Stimulated activated CD8-positive, alpha-beta memory T cell treated with anti-CD3 and anti-CD28 coated beads, Interleukin-2, amount 100 ng/mL, for 1 hour (primary cell): ENCODE results near the gene RBMS1.

Experiments
- DNase-seq, 2 donors: peaks; one replicate each; pipeline ENCODE4 v3.0.0-alpha.2; 2020; ENCODE audit warnings: low read depth in 2 of 2

The RBMS1 gene

DNA sequence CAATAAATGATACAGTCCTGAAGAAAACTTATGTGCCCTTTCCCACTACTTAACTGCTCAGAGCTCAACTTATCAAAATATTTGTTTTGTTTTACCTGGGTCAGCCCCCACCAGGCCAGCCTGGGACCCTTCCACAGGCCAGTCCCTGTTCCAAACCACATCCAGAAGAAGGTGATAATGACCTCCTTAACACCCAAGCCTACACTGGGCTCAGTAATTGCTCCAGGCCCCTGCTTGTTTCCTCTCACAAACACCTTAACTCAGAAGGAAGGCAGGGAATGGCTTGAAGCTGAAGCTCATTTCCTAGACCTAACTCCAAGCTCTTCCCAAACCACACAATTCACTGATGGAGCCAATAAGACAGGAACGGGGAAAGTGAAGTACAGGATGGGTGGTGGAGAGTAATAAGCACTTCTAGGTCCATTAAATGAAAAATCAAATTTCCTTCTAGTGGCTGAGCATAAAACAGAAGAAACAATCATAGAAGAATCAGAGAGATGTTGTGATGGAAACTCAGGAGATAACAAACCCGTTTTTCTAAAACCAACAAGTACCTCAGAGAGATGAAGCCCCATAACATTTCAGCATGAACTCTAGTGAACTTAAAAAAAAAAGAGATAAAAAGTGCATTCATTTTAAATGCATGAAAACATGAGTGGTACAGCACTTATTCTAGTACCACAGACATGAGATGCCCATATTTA is 160.1 kb downstream of the RBMS1 start:
- no peak for DNase-seq

DNA sequence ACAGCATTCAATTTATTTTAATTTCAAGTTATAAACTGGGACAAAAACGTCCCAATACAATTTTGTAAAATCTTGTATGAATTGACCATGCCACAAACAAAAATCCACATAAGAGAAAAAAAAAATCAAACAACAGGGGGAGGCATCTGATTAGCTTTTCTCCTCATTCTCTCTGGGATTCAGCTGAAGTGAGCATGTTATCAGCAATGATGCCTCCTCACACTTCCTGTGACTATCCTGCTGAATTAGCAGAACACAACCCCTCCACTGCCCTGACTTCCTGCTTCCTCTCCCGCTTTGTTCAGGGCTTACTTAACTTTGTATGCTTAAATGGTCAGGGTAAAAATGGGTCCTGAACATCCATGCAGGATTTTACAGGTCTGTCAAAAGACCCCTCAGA is 161.3 kb downstream of the RBMS1 start:
- no peak for DNase-seq

DNA sequence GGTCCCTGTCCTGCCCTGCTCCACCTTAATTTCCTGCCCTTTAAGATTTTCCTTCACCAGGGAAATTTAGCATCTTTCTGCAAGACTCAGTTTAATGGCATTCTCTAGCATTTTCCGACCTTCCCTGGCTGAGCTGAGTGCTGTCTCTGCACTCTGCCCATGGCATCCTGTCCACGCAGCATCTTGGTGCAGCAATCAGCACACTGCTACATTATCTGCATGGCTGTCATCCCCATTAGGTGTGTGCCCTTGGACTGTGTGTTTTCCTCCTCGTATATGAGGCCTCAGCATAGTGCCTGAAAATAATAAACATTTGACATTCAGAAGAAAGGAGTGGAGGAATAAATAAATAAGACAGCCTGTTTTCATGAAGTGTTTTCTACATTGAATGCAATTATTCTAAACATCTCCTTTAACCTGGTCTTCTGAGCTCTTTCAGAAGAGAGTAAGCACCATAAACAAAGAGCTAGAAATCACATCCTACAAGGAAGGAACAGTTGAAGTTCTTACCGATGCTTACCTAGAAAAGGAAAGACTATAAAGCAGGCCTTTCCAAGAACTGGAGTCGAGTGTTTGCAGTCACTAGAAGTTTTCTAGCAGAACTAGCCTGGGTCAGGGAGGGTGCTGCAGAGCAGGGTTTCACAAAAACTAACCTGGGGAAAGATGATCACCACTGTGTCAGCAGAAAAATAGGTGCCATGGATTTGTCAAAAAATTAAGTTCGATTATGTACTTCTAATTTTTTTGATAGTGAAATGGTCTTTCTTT is 162.2 kb downstream of the RBMS1 start:
- DNase-seq: no peak

- no peak for DNase-seq
These were observed 164.6 kb downstream of the RBMS1 start for GRCh38 chr2:160328811-160329527.

- no peak for DNase-seq
These were observed 166.8 kb downstream of the RBMS1 start for GRCh38 chr2:160326786-160327185.

- DNase-seq: no peak
These were observed 168.2 kb downstream of the RBMS1 start for GRCh38 chr2:160325418-160325817.

DNA sequence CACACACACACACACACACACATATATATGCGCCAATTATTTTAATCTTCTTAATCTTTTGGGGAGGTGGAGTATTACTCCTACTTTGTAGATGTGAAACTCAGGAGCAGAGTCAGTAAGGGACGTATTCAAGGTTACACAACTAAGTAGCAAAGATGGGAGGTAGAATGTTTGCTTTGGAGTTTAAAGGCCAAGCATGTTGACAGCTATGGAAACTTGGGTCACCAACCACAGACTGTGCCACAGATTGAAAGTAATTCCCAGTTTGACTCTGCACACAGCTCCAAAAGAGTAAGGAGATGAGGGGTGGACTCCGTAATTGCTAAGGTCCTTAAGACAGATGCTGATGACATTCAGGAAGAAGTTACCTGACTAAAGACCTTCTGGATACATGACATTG is 168.7 kb downstream of the RBMS1 start:
- no peak for DNase-seq

GRCh38 chr2:160324161-160324800 is 169.3 kb downstream of the RBMS1 start:
- peak in 1 of 2 donors; percentile 6 for DNase-seq

GRCh38 chr2:160322320-160322719 is 171.3 kb downstream of the RBMS1 start:
- no peak for DNase-seq

- no peak for DNase-seq
These were observed 172.6 kb downstream of the RBMS1 start for GRCh38 chr2:160321006-160321405.

GRCh38 chr2:160319700-160320099 is 173.9 kb downstream of the RBMS1 start:
- no peak for DNase-seq

GRCh38 chr2:160318218-160318617 is 175.4 kb downstream of the RBMS1 start:
- no peak for DNase-seq

DNA sequence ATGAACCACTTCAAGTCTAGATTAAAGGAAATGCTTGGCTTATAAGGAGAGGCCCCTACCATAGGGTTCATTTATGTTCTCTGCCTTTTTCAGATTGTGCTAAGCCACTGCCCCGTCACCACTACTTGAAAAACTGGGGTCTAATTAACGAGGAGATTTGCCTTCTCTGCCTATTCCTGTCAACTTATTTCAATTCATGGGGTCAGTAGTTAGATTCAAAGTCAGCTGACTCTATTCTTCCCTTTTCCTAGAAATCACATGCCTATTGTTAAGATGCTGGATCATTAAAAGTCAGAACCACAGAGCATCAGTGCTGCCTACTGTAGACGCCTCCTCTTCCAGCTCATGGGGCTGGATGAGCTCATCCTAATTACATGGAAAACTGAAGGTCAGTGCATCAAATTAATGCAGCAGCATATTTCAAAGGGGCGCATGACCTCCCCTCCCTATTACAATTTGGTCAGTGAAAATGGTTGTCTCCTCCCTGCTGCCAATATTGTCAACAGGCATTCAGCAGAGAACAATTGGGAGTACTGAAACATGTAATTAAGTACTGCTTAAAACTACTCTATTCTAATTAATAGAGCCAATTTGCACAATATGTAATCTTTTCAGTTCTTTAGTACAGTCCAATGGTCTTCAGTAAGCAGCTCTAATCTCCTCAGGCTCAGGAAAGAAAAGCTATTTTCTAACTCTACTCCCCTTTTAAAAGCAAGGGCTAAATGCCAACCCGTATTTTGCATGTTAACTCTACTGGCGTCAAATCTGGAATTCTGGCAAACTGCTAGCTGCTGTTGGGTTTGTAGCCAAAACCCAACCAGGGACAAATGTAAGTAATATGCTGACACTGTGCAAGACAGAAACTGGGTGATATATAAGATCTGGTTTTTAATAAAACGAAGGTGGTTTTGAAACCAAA is 176.2 kb downstream of the RBMS1 start:
- no peak for DNase-seq

GRCh38 chr2:160315337-160315736 is 178.3 kb downstream of the RBMS1 start:
- no peak for DNase-seq

DNA sequence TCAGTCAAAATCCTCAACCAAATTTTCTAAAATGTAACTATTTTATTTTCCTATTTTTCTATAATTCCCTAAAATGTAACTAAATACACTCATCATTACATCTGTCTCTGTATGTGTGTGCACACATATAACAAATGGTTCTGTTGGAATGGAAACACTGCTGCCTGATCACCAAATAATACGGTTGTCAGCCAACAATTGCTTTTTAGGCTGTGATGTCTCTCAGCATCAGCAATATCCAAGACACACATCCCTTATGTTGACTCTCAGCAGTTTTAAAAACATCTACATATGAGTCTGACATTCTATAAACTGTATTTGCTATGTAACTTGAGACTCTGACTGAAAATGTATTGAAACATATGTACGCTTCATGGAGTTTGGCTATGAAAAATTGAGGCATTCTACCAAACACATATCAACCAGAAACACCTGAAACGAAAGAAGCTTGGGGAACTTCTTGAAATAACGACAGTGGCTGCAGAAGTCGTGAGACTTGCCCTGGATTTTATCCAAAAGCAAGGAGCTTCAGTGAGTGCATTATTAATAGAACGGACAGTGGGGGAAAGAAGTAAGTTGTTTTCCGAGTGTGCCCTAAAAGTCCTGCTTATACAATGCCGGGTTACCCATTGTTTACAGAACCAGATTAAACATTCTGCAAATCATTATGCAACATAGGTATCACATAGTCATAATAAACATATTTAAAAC is 183.3 kb downstream of the RBMS1 start:
- DNase-seq: no peak

DNA sequence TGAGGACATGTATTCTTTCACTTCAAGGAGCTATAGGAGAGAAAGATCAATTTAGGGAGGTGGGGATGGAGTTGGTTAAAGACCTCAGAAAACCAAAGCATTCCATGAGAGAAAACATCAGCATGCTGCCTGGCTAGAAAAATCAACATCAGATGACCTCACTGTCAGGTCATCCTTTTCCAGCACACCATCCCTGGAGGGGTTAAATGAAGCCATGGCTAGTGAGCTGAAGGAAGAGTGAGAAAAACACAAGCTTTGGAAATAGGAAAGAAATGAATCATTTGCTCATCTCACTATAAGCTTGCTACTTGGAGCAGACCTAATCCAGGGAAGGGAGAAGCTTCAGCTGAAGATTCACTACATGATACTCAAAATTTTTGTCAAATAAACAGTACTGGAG is 184.0 kb downstream of the RBMS1 start:
- no peak for DNase-seq

DNA sequence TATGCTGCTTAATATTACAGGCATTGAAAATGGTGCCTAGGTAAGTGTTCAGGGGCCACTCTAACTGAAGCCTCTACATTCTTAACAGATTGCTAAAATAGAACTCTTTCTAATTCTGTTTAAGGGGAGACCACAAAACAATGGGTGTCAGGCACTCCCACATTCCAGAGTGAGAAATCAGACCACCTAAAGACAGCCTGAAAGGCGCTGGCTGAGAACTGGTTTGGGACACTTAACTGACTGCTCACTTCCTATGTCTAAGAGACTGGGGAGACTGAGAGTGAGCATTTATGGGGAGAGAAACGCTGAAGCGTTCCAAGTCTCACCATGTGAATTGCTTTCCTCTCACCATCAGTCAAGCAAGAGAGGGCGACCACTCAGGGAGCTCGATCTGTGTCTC is 184.7 kb downstream of the RBMS1 start:
- no peak for DNase-seq

- no peak for DNase-seq
These were observed 185.1 kb downstream of the RBMS1 start for GRCh38 chr2:160308476-160308875.

GRCh38 chr2:160306985-160307384 is 186.6 kb downstream of the RBMS1 start:
- DNase-seq: no peak

- no peak for DNase-seq
These were observed 188.4 kb downstream of the RBMS1 start for GRCh38 chr2:160305081-160305750.
